ENCODE results near the gene TBX1.
"Not testable (repeated sequence)": the region's sequence is repeated elsewhere in the genome, so short reads cannot be mapped to it uniquely, and the experiment has no call there.

Gene TBX1

GRCh38 chr22:19775496-19776325 is 15.1 kb downstream of the TBX1 start:
- DNase-seq = peak; percentile 7
- Histone ChIP-seq H3K9me3 (no peaks in the 10 kb centered on the region), H3K4me3 (ENCODE audit: low read depth, low read length) (no peak overlapping the region), H3K36me3 (no peaks in the 10 kb centered on the region), H3K27me3 (peaks cover 22% of the 10 kb centered on the region), H3K4me1 (no peaks in the 10 kb centered on the region)
- TF ChIP-seq CTCF (IDR thresholded peaks at IDR 0.05; ENCODE audit: low read depth, low read length) = no peak

DNA sequence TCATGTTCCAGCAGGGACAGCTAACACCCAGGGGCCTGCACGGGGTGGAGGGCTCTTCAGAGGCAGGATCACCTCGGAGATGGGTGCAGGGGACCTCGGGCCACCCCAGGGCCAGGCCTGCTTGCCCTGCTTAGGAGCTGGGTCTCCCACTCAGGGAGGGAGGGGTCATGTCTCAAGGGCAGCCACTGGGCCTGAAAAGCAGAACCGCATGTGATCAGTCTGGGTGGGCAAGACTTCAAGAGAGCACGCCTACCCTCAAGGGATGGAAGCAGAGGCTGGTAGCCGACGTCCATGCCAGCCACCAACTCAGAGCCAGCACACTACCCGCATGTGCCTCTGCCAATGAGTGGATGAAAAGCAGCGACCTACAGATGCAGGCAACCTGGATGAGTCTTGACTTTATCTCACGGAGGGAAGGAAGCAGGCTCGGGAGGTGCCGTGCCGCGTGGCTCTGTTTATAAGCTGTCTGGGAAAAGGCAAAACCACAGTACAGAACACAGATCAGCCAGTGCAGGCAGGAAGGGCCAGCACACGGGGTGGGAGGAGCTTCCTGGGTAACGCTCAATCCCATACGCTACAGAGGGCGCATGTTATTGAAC is 16.0 kb downstream of the TBX1 start:
- no peak overlapping the region for H3K4me3 ChIP-seq (ENCODE audit: low read depth, low read length)
- H3K27me3 ChIP-seq = peaks cover 21% of the 10 kb centered on the region
- no peaks in the 10 kb centered on the region for H3K4me1 ChIP-seq
- DNase-seq = peak; percentile 6
- no peak for TF ChIP-seq CTCF (IDR thresholded peaks at IDR 0.05; ENCODE audit: low read depth, low read length)
- H3K9me3 ChIP-seq = no peaks in the 10 kb centered on the region
- H3K36me3 ChIP-seq = no peaks in the 10 kb centered on the region

DNA sequence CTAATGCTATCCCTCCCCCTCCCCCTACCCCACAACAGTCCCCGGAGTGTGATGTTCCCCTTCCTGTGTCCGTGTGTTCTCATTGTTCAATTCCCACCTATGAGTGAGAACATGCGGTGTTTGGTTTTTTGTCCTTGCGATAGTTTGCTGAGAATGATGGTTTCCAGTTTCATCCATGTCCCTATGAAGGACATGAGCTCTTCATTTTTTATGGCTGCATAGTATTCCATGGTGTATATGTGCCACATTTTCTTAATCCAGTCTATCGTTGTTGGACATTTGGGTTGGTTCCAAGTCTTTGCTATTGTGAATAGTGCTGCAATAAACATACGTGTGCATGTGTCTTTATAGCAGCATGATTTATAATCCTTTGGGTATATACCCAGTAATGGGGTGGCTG is 16.6 kb downstream of the TBX1 start:
- not testable (repeated sequence) for H3K4me3 ChIP-seq (ENCODE audit: low read depth, low read length); H3K36me3 ChIP-seq; DNase-seq; H3K4me1 ChIP-seq; H3K9me3 ChIP-seq
- peaks cover 15% of the 10 kb centered on the region for H3K27me3 ChIP-seq

DNA sequence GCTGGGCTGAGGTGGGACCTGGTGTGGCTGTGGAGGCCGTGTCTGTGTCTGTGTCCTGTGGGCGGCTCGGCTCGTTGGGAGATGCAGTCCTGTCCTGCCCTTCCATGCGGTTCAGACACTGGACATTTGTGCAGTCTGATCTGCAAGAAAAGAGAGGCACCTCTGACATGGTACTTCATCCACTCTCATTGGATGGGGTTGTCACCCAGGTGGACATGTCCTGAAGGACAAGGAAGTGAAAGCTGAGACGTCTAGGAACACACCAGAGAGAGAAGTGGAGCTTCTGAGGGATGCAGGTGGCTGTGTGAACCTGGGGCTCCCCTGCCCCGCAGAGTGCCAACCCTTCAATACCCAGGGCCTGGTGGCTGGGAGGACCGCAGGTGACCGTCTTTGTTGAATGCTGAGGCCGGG is 18.4 kb downstream of the TBX1 start:
- H3K9me3 ChIP-seq = no peaks in the 10 kb centered on the region; the same call in 1 of the 2 replicates
- TF ChIP-seq CTCF (IDR thresholded peaks at IDR 0.05; ENCODE audit: low read depth, low read length) = no peak
- H3K4me1 ChIP-seq = no peaks in the 10 kb centered on the region
- no peaks in the 10 kb centered on the region; the same call in none of the 2 replicates for H3K27me3 ChIP-seq
- H3K36me3 ChIP-seq = no peaks in the 10 kb centered on the region
- H3K4me3 ChIP-seq (ENCODE audit: low read depth, low read length) = no peak overlapping the region
- no peak for DNase-seq

DNA sequence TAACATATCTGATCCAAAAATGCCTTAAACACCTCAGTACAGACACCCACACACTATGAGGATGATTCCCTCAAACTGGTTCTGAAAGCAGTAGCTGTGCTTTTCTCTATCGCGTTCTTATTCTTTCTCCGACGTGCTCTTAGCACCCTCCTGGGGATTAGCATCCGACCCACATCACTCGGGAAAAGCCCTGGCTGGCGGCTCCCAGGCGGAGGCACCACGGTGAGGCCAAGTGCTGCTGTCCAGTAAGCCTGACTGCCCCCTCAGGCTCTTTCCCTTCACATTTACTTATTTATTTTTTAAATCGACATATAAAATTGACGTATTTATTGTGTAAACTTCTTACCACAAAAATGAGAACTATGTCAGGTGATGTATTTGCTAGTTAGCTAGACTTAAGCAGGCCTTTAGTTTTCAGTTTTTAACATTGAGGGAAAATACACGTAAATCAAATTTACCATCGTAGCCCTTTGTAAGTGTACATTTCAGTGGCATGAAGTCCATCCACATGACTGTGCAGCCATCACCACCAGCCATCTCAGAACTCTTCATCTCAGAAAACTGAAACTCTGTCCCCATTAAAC is 19.2 kb downstream of the TBX1 start:
- H3K4me1 ChIP-seq = no peaks in the 10 kb centered on the region
- H3K36me3 ChIP-seq = no peaks in the 10 kb centered on the region
- no peak for DNase-seq
- no peaks in the 10 kb centered on the region; the same call in 1 of the 2 replicates for H3K9me3 ChIP-seq
- no peak for TF ChIP-seq CTCF (IDR thresholded peaks at IDR 0.05; ENCODE audit: low read depth, low read length)
- no peak overlapping the region for H3K4me3 ChIP-seq (ENCODE audit: low read depth, low read length)
- H3K27me3 ChIP-seq = no peaks in the 10 kb centered on the region

- TF ChIP-seq CTCF (IDR thresholded peaks at IDR 0.05; ENCODE audit: low read depth, low read length) = no peak
Observed at GRCh38 chr22:19782533-19782932, 22.0 kb downstream of the TBX1 start.

More at GRCh38 chr22:19782533-19782932, 22.0 kb downstream of the TBX1 start:
- Histone ChIP-seq H3K27me3 (no peaks in the 10 kb centered on the region), H3K9me3 (no peaks in the 10 kb centered on the region; the same call in 1 of the 2 replicates), H3K4me1 (no peaks in the 10 kb centered on the region), H3K36me3 (no peaks in the 10 kb centered on the region), H3K4me3 (ENCODE audit: low read depth, low read length) (no peak overlapping the region)
- DNase-seq = no peak
